COLO668 (cell line): ENCODE data around the gene APOBEC4.

Experiments used
- DNase-seq: peaks from one replicate; lab custom pipeline; 2025; ENCODE audit not compliant: unreplicated experiment; lab: John Stamatoyannopoulos, UW

APOBEC4 gene

GRCh38 chr1:183675381-183675780, 22.3 kb upstream of the APOBEC4 start:
- no peak for DNase-seq

- no peak for DNase-seq
These were observed 21.8 kb upstream of the APOBEC4 start for GRCh38 chr1:183674886-183675285.

- DNase-seq: no peak
These were observed 21.2 kb upstream of the APOBEC4 start for GRCh38 chr1:183674339-183674738.

- no peak for DNase-seq
These were observed 20.6 kb upstream of the APOBEC4 start for GRCh38 chr1:183673605-183674323.

- no peak for DNase-seq
These were observed 17.1 kb upstream of the APOBEC4 start for GRCh38 chr1:183670169-183670568.

GRCh38 chr1:183656355-183656754, 3.2 kb upstream of the APOBEC4 start:
- no peak for DNase-seq

- peak; percentile 83 for DNase-seq
These were observed 2.5 kb upstream of the APOBEC4 start for GRCh38 chr1:183655562-183656075.

GRCh38 chr1:183654706-183655105, 1.6 kb upstream of the APOBEC4 start:
- DNase-seq: no peak

- no peak for DNase-seq
These were observed 848 bp upstream of the APOBEC4 start for GRCh38 chr1:183653876-183654451.

GRCh38 chr1:183653462-183653794, 312 bp upstream of the APOBEC4 start:
- no peak for DNase-seq

DNA sequence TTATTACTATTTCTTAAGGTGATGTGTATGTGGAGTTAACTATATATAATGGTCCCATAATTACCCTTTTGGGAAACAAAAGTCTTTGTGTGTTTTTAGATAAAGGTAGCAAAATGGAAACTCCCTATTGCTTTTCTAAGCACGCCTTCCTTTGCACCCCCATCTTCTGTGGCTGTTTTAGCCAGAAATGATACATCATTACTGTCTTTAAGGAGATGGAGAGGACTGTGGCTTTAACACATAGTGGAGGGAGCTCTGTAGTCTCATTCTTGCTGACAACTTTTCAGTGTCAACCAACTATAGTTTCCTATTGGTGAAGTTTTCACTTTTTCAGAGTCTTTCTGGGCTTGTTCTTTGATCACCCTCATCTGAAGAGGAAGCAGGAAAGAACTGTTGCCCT, 1.0 kb downstream of the APOBEC4 start:
- DNase-seq: no peak

DNA sequence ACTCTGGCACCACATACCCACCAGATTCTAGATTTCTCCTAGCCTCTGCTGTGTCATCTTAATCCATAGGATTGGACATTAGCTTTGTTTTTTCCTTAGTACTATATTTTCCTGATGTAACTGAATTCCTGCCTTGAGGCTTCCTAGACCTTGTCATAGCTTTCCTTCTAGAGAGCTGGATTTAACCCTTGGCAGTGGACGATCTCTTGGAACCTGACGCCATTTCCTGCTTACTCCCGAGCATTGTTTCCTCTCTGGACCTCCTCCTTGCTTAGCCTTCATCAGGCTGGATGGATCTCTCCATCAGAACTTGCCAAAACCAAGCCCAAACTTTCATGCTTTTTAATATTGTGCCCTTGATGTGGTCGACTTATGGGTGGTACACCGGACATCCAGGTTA, 1.5 kb downstream of the APOBEC4 start:
- no peak for DNase-seq

- DNase-seq: no peak
These were observed 5.1 kb downstream of the APOBEC4 start for GRCh38 chr1:183648042-183648441.

DNA sequence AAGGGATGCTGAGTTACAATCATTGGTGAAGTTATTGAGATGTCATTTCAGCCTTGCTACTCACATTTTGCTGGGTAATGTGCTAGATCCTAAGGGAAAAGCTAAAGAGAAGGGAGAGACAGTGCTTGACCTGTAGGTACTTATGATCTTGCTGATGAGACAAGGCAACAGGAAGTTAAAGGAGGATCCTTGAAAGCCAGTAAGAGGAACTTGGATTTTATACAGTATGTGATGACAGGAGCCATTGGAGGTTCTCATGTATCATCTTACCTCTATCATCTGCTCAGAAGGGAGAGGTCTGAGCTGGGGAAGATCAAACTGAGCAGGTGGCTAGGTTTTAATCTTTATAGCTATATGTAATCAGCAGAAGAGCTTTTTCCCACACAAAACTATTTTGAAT, 6.3 kb downstream of the APOBEC4 start:
- no peak for DNase-seq

DNA sequence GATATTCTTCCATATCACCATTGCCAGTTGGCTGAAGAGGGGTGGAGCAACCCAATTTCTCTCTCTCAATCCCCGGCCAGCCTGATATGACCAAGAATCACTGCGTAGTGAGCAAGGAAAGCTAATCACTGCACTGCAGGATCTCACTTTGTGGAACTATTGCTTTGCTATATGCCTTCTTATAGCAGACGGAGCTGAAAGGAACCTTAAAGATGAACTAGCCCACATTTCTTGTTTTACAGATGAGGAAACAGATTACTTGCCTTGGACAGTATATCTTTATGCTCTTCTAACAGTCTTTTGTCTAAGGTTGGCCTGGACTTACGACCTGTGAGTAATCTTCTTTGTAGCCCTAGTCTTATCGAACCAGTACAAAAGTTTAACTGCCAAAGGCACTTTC, 7.6 kb downstream of the APOBEC4 start:
- DNase-seq: no peak

GRCh38 chr1:183642166-183642565, 10.9 kb downstream of the APOBEC4 start:
- no peak for DNase-seq

- DNase-seq: no peak
These were observed 12.9 kb downstream of the APOBEC4 start for GRCh38 chr1:183640193-183640592.

DNA sequence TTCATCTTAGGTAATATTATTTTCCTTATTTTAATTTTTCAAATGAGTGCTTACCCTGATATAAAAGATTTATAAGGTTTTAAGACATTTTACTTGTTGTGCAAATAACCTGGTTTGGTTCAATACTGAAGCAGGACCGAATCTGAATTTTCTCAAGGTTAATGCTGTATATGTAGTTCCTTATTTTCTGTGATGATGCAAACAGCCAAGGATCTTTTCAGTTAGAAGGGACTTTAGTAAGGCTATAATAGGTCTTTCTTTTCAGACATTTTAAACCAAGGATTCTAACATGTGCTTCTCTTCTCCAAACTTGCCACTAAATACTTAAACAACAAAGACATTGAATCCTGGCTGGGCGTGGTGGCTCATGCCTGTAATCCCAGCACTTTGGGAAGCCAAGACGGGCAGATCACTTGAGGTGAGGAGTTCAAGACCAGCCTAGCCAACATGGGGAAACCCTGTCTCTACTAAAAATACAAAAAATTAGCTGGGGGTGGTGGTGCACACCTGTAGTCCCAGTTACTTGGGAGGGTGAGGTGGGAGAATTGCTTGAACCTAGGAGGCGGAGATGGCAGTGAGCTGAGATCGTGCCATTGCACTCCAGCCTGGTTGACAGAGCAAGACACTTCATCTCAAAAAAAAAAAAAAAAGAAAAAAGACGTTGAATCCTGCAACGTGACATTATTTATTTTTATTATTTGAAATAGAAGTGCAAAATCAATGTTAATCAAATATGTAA, 14.3 kb downstream of the APOBEC4 start:
- DNase-seq: no peak

GRCh38 chr1:183636783-183637182, 16.3 kb downstream of the APOBEC4 start:
- no peak for DNase-seq

- no peak for DNase-seq
These were observed 16.8 kb downstream of the APOBEC4 start for GRCh38 chr1:183636334-183636682.

DNA sequence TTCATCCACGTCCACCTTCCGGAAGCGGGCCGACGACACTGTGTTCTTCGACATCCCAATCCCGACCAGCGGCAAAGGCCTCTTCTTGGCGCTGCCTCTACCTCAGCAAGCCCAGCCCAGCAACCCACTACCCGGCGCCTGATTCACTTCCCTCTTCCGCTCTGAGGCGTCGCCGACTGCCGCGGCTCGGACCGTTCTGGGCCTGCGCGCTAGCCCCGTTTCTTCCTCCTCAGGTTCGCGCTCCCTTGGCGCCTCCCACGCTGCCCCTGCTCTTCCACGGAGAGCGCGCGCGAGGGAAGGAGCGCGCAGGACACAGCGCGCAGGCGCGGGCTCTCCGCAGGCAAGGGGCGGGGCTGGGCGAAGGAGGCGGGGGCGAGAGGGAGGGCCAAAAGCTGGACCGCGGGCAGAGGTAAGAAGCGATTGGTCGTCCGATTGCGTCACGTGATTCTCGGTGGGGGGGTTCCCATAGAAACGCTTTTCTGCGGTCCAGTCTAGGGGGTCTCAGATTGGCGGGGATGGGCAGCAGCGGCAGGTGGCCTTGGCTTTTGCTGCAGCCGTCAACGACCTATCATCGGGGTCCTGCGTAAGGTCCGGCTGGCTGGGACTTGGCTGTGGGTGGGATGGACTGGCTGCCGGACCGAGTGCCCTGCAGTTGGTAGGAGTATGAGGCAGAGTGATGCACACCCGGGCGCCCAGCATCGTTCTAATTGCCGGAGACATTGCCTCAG, 17.3 kb downstream of the APOBEC4 start, which contains the start of gene ARPC5:
Gene ARPC5 (minus strand): TSS at position 178 of the 728 bp plus-strand sequence. CDS start 124 bp downstream, at position 54.
- peak; percentile 99 for DNase-seq
